ENCODE results near the gene KBTBD4. TPM values are rescaled to one million over a fixed set of nuclear protein-coding genes. Genes with fewer than 3 reads are reported as not detected.

KBTBD4 gene
- total RNA-seq, 4 donors from 2014 or later, result 22.8 to 34.5 (median 30.7) TPM

- H3K36me3 ChIP-seq, result peaks cover 9 to 16% of the 10 kb centered on the region in 2 donors
- DNase-seq, result no peak
- peaks cover 16 to 25% of the 10 kb centered on the region in 2 donors for H3K4me1 ChIP-seq
- no peak overlapping the region for H3K4me3 ChIP-seq (replicated peaks in 1 of 3)
- no peaks in the 10 kb centered on the region for H3K9me3 ChIP-seq
- 25 to 28% methylated on average over 3 of the region's 3 CpGs for WGBS, 2 donors
- TF ChIP-seq CTCF (IDR thresholded peaks at IDR 0.05) (no peak), POLR2A (IDR thresholded peaks at IDR 0.05) (no peak)
- peak overlapping the region; percentile 60 to 79 (median 62) for H3K27ac ChIP-seq
- intact Hi-C loops (cut with DNase I), result no loop called here
- no peaks in the 10 kb centered on the region for H3K27me3 ChIP-seq
Measured at GRCh38 chr11:47617417-47617809, 38.6 kb upstream of the KBTBD4 start.

GRCh38 chr11:47616726-47617416 lies 38.1 kb upstream of the KBTBD4 start:
- H3K4me3 ChIP-seq (replicated peaks in 1 of 3), result no peak overlapping the region
- H3K27me3 ChIP-seq, result no peaks in the 10 kb centered on the region
- H3K36me3 ChIP-seq, result peaks cover 9 to 11% of the 10 kb centered on the region in 2 donors
- peak; percentile 65 to 76 for DNase-seq
- TF ChIP-seq POLR2A (IDR thresholded peaks at IDR 0.05) (no peak), CTCF (IDR thresholded peaks at IDR 0.05) (peak; percentile 51 to 90 (median 84))
- H3K4me1 ChIP-seq, result peaks cover 16 to 25% of the 10 kb centered on the region in 2 donors
- intact Hi-C loops (cut with DNase I), result no loop called here
- H3K27ac ChIP-seq, result peak overlapping the region; percentile 60 to 79 (median 62)
- no peaks in the 10 kb centered on the region for H3K9me3 ChIP-seq
- 84 to 86% methylated on average over 10 of the region's 10 CpGs for WGBS, 2 donors

- intact Hi-C loops (cut with DNase I), result no loop called here
Measured at GRCh38 chr11:47615249-47615648, 36.5 kb upstream of the KBTBD4 start.

GRCh38 chr11:47611348-47611794 lies 32.6 kb upstream of the KBTBD4 start:
- no peak for TF ChIP-seq CTCF (IDR thresholded peaks at IDR 0.05)
- TF ChIP-seq POLR2A (IDR thresholded peaks at IDR 0.05), result no peak
- intact Hi-C loops (cut with DNase I), result no loop called here
- no peak for DNase-seq
- Histone ChIP-seq H3K9me3 (no peaks in the 10 kb centered on the region), H3K4me1 (peaks cover 0 to 21% of the 10 kb centered on the region in 2 donors), H3K27me3 (no peaks in the 10 kb centered on the region), H3K4me3 (replicated peaks in 1 of 3) (no peak overlapping the region), H3K27ac (no peak overlapping the region), H3K36me3 (no peaks in the 10 kb centered on the region)
- 65 to 79% methylated on average over 5 to 6 of the region's 6 CpGs for WGBS, 2 donors

More at GRCh38 chr11:47615249-47615648, 36.5 kb upstream of the KBTBD4 start:
- Histone ChIP-seq H3K36me3 (peaks cover under 1 to 8% of the 10 kb centered on the region in 2 donors), H3K4me1 (peaks cover 16 to 25% of the 10 kb centered on the region in 2 donors), H3K9me3 (no peaks in the 10 kb centered on the region), H3K27me3 (no peaks in the 10 kb centered on the region), H3K27ac (no peak overlapping the region), H3K4me3 (replicated peaks in 1 of 3) (no peak overlapping the region)
- no peak for DNase-seq
- TF ChIP-seq POLR2A (IDR thresholded peaks at IDR 0.05), result no peak
- TF ChIP-seq CTCF (IDR thresholded peaks at IDR 0.05), result no peak

GRCh38 chr11:47609675-47610074 lies 30.9 kb upstream of the KBTBD4 start:
- H3K4me1 ChIP-seq, result peaks cover 0 to 21% of the 10 kb centered on the region in 2 donors
- H3K4me3 ChIP-seq (replicated peaks in 1 of 3), result no peak overlapping the region
- TF ChIP-seq POLR2A (IDR thresholded peaks at IDR 0.05), result no peak
- TF ChIP-seq CTCF (IDR thresholded peaks at IDR 0.05), result no peak
- no peak overlapping the region for H3K27ac ChIP-seq
- H3K27me3 ChIP-seq, result no peaks in the 10 kb centered on the region
- no peak for DNase-seq
- intact Hi-C loops (cut with DNase I), result no loop called here
- no peaks in the 10 kb centered on the region for H3K9me3 ChIP-seq
- WGBS, 2 donors, result 69 to 83% methylated on average over 3 of the region's 3 CpGs
- no peaks in the 10 kb centered on the region for H3K36me3 ChIP-seq
